H1 (cell line): ENCODE results near the gene SLC25A48. TPM values are rescaled to one million over a fixed set of nuclear protein-coding genes. Genes with fewer than 3 reads are reported as not detected.

Experiments
- CTCF ChIA-PET: fragments of 300-600 bp; sonication (Branson Sonifier 250); formaldehyde crosslinking; loops from one replicate; lab custom pipeline; 2021; ENCODE audit not compliant: partially characterized antibody; lab: Charles Lee
- POLR2A ChIA-PET: fragments of 300-600 bp; sonication (Branson Sonifier 250); formaldehyde crosslinking; loops from one replicate; lab custom pipeline; 2021; ENCODE audit warnings: inconsistent platforms; ENCODE audit not compliant: partially characterized antibody; lab: Charles Lee
- DNase-seq, 2 experiments: peaks; one replicate each; pipeline versions ENCODE4 v3.0.0 to v3.0.0-alpha.2; 2010 to 2022; ENCODE audit warnings: low spot score in 2 of 2, low read depth in 1 of 2, mixed read lengths in 1 of 2
- FAIRE-seq: peaks from 2 replicates; lab custom pipeline; 2011; peaks lifted over from hg19 to GRCh38; lab: Jason Lieb, UNC
- H2AFZ ChIP-seq: 2 replicates; pipeline ENCODE4 v1.8.1; 2012; ENCODE audit warnings: low read length, inconsistent platforms
- H2AK5ac ChIP-seq: 2 replicates; pipeline ENCODE4 v1.6.1; 2013; ENCODE audit warnings: low read depth, low read length
- H2BK120ac ChIP-seq: replicated peaks from 2 replicates; pipeline ENCODE3; 2013; ENCODE audit warnings: low read depth, low read length, inconsistent platforms
- H2BK12ac ChIP-seq: 2 replicates; pipeline ENCODE4 v1.6.1; 2013; ENCODE audit warnings: low read depth, low read length
- H2BK15ac ChIP-seq: 2 replicates; pipeline ENCODE4 v1.6.1; 2013; ENCODE audit warnings: low read length
- H2BK20ac ChIP-seq: 2 replicates; pipeline ENCODE4 v1.6.1; 2013; ENCODE audit warnings: low read length
- H2BK5ac ChIP-seq: 2 replicates; pipeline ENCODE4 v1.6.1; 2013; ENCODE audit warnings: low read depth, low read length
- H3K14ac ChIP-seq: 2 replicates; pipeline ENCODE4 v1.6.1; 2013; ENCODE audit warnings: inconsistent platforms; ENCODE audit not compliant: insufficient read length
- H3K18ac ChIP-seq: 2 replicates; pipeline ENCODE4 v1.6.1; 2013; ENCODE audit warnings: low read length; ENCODE audit errors: extremely low read depth
- H3K23ac ChIP-seq: 2 replicates; pipeline ENCODE4 v1.6.1; 2013; ENCODE audit warnings: inconsistent platforms; ENCODE audit not compliant: insufficient read length
- H3K23me2 ChIP-seq: 2 replicates; pipeline ENCODE4 v1.6.1; 2013; ENCODE audit warnings: low read depth, low read length
- H3K27ac ChIP-seq: 2 replicates; pipeline ENCODE4 v1.6.1; 2011; ENCODE audit warnings: low read depth, low read length, inconsistent platforms
- H3K27me3 ChIP-seq, 4 experiments: replicated peaks in 1 of 4; 1 replicate in 1 of 4; 2 replicates in 3 of 4; pipeline versions ENCODE4 v1.6.1 to v1.8.1; 2011 to 2013; ENCODE audit warnings: low read length in 3 of 4, mild to moderate bottlenecking in 3 of 4, inconsistent platforms in 2 of 4, mixed read lengths in 2 of 4, moderate library complexity in 1 of 4; ENCODE audit not compliant: control insufficient read depth in 3 of 4, insufficient read depth in 3 of 4; ENCODE audit errors: extremely low read depth in 1 of 4
- H3K36me3 ChIP-seq, 4 experiments: 2 replicates each; pipeline versions ENCODE4 v1.6.1 to v1.8.1; 2011 to 2013; ENCODE audit warnings: mild to moderate bottlenecking in 4 of 4, low read length in 3 of 4, moderate library complexity in 2 of 4, control low read depth in 1 of 4, inconsistent platforms in 1 of 4; ENCODE audit not compliant: insufficient read depth in 4 of 4, control insufficient read depth in 2 of 4
- H3K4ac ChIP-seq: replicated peaks from 2 replicates; pipeline ENCODE3; 2013; ENCODE audit warnings: low read length, low read depth, mixed read lengths, inconsistent platforms; ENCODE audit not compliant: insufficient read length
- H3K4me1 ChIP-seq, 4 experiments: replicated peaks in 1 of 4; 1 replicate in 1 of 4; 2 replicates in 3 of 4; pipeline versions ENCODE4 v1.6.1 to v1.8.1; 2011 to 2013; ENCODE audit warnings: low read length in 3 of 4, inconsistent platforms in 2 of 4, mixed read lengths in 1 of 4; ENCODE audit not compliant: insufficient read depth in 4 of 4, control insufficient read depth in 3 of 4
- H3K4me2 ChIP-seq, 2 experiments: 2 replicates each; pipeline versions ENCODE4 v1.6.1 to v1.8.1; 2011 to 2013; ENCODE audit warnings: low read depth in 2 of 2, low read length in 2 of 2, control low read depth in 1 of 2, inconsistent platforms in 1 of 2, mild to moderate bottlenecking in 1 of 2; ENCODE audit not compliant: insufficient read depth in 1 of 2
- H3K4me3 ChIP-seq, 4 experiments: fragments of 200-600, 300-600 bp in 1 of 4; sonication (generic), shearing (Covaris generic), sonication (Bioruptor Twin) in 1 of 4; 2 replicates each; pipeline versions ENCODE4 v1.5.1 to v1.8.1; 2011 to 2016; ENCODE audit warnings: low read length in 4 of 4, low read depth in 3 of 4, control low read depth in 2 of 4, inconsistent platforms in 2 of 4, mild to moderate bottlenecking in 2 of 4, mixed read lengths in 1 of 4, moderate library complexity in 1 of 4; ENCODE audit not compliant: insufficient read depth in 2 of 4; ENCODE audit errors: extremely low read depth in 1 of 4
- H3K56ac ChIP-seq: replicated peaks from 2 replicates; pipeline ENCODE3; 2013; ENCODE audit warnings: low read depth, mild to moderate bottlenecking, mixed read lengths, low read length, inconsistent platforms; ENCODE audit not compliant: insufficient read length
- H3K79me1 ChIP-seq: 2 replicates; pipeline ENCODE4 v1.6.1; 2013; ENCODE audit warnings: low read depth, low read length, control low read depth
- H3K79me2 ChIP-seq, 2 experiments: 2 replicates each; pipeline versions ENCODE4 v1.6.1 to v1.8.1; 2012 to 2013; ENCODE audit warnings: low read length in 2 of 2, mild to moderate bottlenecking in 2 of 2, inconsistent platforms in 1 of 2; ENCODE audit not compliant: insufficient read depth in 2 of 2, control insufficient read depth in 1 of 2
- H3K9ac ChIP-seq, 4 experiments: replicated peaks in 1 of 4; 1 replicate in 1 of 4; 2 replicates in 3 of 4; pipeline versions ENCODE4 v1.6.1 to v1.8.1; 2011 to 2013; ENCODE audit warnings: low read depth in 3 of 4, low read length in 3 of 4, control low read depth in 2 of 4, mild to moderate bottlenecking in 2 of 4, moderate library complexity in 2 of 4, inconsistent platforms in 1 of 4; ENCODE audit errors: extremely low read depth in 1 of 4
- H3K9me3 ChIP-seq, 2 experiments: 2 replicates each; pipeline versions ENCODE4 v1.6.1 to v1.8.1; 2012 to 2013; ENCODE audit warnings: mild to moderate bottlenecking in 2 of 2, moderate library complexity in 2 of 2, control low read depth in 1 of 2, inconsistent platforms in 1 of 2, low read depth in 1 of 2, low read length in 1 of 2, mixed read lengths in 1 of 2; ENCODE audit not compliant: insufficient read depth in 2 of 2
- H4K20me1 ChIP-seq, 2 experiments: replicated peaks in 1 of 2; 2 replicates each; pipeline versions ENCODE3 to v1.8.1; 2011 to 2013; ENCODE audit warnings: inconsistent platforms in 2 of 2, low read length in 2 of 2, mild to moderate bottlenecking in 1 of 2; ENCODE audit not compliant: insufficient read depth in 2 of 2, control insufficient read depth in 1 of 2
- H4K5ac ChIP-seq: 2 replicates; pipeline ENCODE4 v1.6.1; 2013; ENCODE audit warnings: low read length, low read depth, mixed read lengths, inconsistent platforms; ENCODE audit not compliant: insufficient read length
- H4K8ac ChIP-seq: 2 replicates; pipeline ENCODE4 v1.8.0; 2013; ENCODE audit warnings: mild to moderate bottlenecking, moderate library complexity, low read length, inconsistent platforms; ENCODE audit not compliant: insufficient read depth; ENCODE audit errors: extremely low read depth
- H4K91ac ChIP-seq: replicated peaks from 2 replicates; pipeline ENCODE3; 2013; ENCODE audit warnings: low read length, mixed read lengths, inconsistent platforms; ENCODE audit not compliant: insufficient read length
- WGBS, 2 experiments: shearing (Covaris generic) in 1 of 2; methylation state at CpG; one replicate each; pipeline versions ENCODE4 v1.1.6 to v1.1.7; 2013 to 2015; ENCODE audit warnings: low lambda C conversion rate in 2 of 2, mixed read lengths in 2 of 2, inconsistent platforms in 1 of 2, low coverage in 1 of 2, missing lambda C conversion rate in 1 of 2; ENCODE audit not compliant: insufficient replicate concordance in 2 of 2, insufficient coverage in 1 of 2, insufficient read length in 1 of 2; ENCODE audit errors: extremely low coverage in 1 of 2, missing lambda C conversion rate in 1 of 2; 5-methylcytosine and 5-hydroxymethylcytosine counted together
- polyA plus RNA-seq, 7 experiments: library from polyadenylated mRNA; depleted of rRNA in 3 of 7; stranded (reverse) in 5 of 7; unstranded in 2 of 7; fragments of >200 nt in 5 of 7; fragments of 200-250 nt in 2 of 7; gene quantifications; 1 replicate in 5 of 7; 2 replicates in 1 of 7; 4 replicates in 1 of 7; pipeline versions ENCODE4 v1.2.1 to v1.2.3, GENCODE V29; 2011 to 2013; ENCODE audit warnings: missing spikeins in 2 of 7, mixed read lengths in 2 of 7
- total RNA-seq: library from RNA; stranded (reverse); fragmentation: NEBNext Ultra II Directional; extraction: Animal tissue kit (Norgen Biotek cat#: 25700); gene quantifications from 2 replicates; pipeline ENCODE4 v1.2.1, GENCODE V29; 2021

SLC25A48 gene
- total and polyA plus RNA-seq, 2 of the 8 experiments (the other 6 are each of a cell fraction or from before 2014, with no cell fraction given) = 1.3 to 1.8 TPM

GRCh38 chr5:135859641-135860040, 25.2 kb downstream of the SLC25A48 start:
- CTCF ChIA-PET = interaction anchor here (1.5 kb wide), 1 partner anchor 293 kb away, joined by 6 read pairs; no protein-coding TSS in a partner anchor
- 90% methylated on average over 1 of the region's 1 CpG; no CpG with 5 or more reads in 1 of the 2 experiments for WGBS, 2 experiments

More at GRCh38 chr5:135859641-135860040, 25.2 kb downstream of the SLC25A48 start:
- Histone ChIP-seq H3K23me2 (no peaks in the 10 kb centered on the region; the same call in 1 of the 2 replicates), H3K36me3 (no peaks in the 10 kb centered on the region), H3K23ac (no peak overlapping the region), H3K27me3 (no peaks in the 10 kb centered on the region), H3K56ac (no peak overlapping the region), H4K8ac (no peak overlapping the region), H2BK5ac (no peak overlapping the region), H3K4me1 (no peaks in the 10 kb centered on the region), H3K4ac (no peak overlapping the region), H3K9ac (no peak overlapping the region), H4K20me1 (no peaks in the 10 kb centered on the region), H3K18ac (no peak overlapping the region), H3K9me3 (peaks cover 0 to 3% of the 10 kb centered on the region in 2 experiments; a peak in 1 of 4 replicates), H3K79me2 (no peaks in the 10 kb centered on the region), H3K27ac (no peak overlapping the region), H3K4me3 (no peak overlapping the region), H4K91ac (no peak overlapping the region), H2AFZ (no peak overlapping the region), H3K79me1 (no peaks in the 10 kb centered on the region), H2BK20ac (no peak overlapping the region), H2BK120ac (no peak overlapping the region), H2AK5ac (no peak overlapping the region), H4K5ac (no peak overlapping the region), H3K4me2 (no peak overlapping the region), H2BK12ac (no peak overlapping the region), H2BK15ac (no peak overlapping the region), H3K14ac (no peak overlapping the region)
- POLR2A ChIA-PET = no interaction called here
- FAIRE-seq (no peak), DNase-seq (no peak)
